ENCODE measurements around the gene AUNIP.
A peak's percentile ranks its signal among the peaks of the same experiment; 100 is the strongest.

Gene AUNIP

GRCh38 chr1:25813071-25813733 lies 46.1 kb downstream of the AUNIP start:
- no peak for DNase-seq

DNA sequence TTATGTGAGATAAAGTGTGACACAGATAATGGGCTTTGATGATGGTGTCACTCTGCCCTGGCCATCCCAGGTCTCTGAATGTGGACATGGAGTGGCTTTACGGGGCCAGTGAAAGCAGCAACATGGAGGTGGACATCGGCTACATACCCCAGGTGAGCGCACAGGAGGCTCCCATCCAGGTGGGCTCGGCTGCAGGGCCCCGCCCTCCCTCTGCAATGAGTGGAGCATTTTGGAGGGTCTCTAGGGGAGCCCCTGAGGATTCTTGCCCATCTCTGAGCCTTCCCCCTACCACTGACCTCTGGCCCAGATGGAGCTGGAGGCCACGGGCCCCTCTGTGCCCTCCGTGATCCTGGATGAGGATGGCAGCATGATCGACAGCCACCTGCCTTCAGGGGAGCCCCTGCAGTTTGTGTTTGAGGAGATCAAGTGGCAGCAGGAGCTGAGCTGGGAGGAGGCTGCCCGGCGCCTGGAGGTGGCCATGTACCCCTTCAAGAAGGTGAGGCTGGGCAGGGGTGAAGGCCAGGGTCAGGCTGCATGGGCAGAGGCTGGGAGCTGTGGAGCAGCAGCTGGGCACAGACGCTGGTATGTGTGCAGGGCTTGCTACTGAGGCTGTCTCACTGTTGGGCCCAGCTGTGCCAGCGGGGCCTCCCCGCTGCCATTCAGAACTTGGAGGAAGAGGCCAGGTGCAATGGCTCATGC lies 47.7 kb downstream of the AUNIP start:
- no peak for DNase-seq

GRCh38 chr1:25810341-25811299 lies 48.6 kb downstream of the AUNIP start:
- DNase-seq = peak in 49 of 58 donors; percentile 16 to 85 (median 47)

- DNase-seq = no peak
These were observed 49.3 kb downstream of the AUNIP start for GRCh38 chr1:25809929-25810328.

DNA sequence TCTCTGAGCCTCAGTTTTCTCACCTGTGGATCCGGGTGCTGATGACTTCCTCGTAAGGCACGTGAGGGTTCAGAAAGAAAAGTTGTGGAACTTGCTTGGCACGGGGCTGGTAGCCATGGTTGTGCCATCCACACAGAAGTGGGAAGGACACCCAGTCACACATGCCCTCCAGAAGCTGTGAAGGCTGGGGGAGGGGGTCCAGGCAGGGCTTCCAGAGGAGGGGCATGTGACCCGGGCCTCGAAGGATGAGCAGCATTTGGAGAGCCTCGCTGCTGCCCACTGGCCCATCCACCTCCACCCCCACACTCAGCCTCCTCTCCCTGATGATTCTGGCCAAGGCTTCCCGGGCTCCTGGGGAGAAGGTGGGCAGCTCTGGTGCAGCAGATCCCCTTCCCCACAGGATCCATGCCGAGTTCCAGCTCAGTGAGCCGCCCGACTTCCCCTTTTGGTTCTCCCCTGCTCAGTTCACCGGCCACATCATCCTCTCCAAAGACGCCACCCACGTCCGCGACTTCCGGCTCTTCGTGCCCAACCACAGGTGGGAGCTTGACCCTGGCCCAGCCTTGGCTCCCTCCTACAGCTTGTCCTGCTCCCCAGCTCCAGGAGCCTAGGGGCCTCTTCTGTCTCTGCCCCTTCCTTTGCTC lies 49.9 kb downstream of the AUNIP start:
- DNase-seq = no peak

DNA sequence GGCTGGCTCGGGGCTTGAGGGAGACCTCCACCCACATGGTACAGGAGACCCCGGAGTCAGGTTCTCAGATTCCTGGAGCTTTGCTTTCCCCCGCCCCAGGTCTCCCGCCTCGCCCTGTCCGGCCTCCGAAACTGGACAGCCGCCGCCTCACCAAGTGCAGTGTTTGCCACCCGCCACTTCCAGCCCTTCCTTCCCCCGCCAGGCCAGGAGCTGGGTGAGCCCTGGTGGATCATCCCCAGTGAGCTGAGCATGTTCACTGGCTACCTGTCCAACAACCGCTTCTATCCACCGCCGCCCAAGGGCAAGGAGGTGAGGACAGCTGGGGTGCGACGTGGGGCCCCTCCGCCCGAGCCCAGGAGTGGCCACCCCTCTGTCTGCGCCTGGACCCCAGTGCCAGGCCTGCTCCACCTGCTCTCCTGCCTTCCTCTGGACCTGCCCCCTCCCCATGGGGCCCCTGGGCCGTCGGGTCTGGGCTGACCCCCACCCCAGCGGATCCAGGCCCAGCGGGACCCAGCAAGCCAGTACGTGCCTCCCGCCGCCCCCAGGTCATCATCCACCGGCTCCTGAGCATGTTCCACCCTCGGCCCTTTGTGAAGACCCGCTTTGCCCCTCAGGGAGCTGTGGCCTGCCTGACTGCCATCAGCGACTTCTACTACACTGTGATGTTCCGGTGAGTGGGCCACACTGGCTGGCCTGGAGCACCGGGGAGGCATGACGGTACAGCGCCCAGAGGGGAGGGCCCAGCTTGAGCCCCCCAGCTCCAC lies 50.6 kb downstream of the AUNIP start:
- DNase-seq = no peak

DNA sequence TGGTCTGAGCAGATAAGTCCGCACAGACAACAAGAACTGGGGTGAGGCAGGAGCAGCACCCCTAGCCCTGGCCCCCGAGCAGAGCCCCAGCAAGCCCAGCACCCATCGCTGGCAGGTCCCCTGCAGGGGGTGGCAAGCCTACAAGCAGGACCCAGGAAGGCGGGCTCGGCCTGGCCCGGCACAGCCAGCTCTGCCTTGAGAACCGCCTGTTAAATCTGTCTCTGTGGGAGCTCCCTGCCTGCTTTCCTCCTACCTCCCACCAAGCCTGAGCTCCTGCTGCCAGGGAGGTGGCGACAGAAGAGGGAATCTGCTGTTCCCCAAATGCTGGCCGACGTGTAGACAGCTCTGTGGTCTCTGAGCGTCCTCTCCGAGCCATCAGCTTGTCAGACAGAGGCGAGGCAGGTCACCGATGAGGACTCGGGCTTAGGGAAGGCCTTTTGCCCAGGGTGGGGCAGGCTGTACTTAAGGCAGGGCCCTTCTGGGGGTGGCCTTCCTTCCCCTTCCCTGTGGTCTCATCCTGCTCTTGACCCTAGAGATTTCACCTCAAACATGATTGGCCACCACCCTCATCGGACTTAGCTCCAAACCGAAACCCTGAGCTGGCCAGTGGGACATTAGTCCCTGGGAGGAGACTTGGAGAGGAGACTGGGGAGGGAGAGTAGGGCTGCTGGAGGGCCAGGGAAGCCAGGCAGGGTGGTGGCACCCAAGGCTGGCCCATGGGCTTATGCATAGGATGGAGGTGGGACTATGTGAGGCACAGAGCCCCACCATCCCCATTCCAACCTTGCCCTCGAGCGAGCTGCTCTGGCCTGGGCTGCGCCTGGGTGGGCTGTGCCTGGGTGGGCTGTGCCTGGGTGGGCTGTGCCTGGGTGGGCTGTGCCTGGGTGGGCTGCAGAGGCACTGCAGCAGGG lies 51.5 kb downstream of the AUNIP start:
- peak in 18 of 58 donors; percentile 9 to 67 (median 37) for DNase-seq

GRCh38 chr1:25806418-25806817 lies 52.8 kb downstream of the AUNIP start:
- peak in 22 of 58 donors; percentile 17 to 68 (median 40) for DNase-seq

- DNase-seq = peak in 53 of 58 donors; percentile 24 to 91 (median 67)
These were observed 53.4 kb downstream of the AUNIP start for GRCh38 chr1:25805863-25806225.

DNA sequence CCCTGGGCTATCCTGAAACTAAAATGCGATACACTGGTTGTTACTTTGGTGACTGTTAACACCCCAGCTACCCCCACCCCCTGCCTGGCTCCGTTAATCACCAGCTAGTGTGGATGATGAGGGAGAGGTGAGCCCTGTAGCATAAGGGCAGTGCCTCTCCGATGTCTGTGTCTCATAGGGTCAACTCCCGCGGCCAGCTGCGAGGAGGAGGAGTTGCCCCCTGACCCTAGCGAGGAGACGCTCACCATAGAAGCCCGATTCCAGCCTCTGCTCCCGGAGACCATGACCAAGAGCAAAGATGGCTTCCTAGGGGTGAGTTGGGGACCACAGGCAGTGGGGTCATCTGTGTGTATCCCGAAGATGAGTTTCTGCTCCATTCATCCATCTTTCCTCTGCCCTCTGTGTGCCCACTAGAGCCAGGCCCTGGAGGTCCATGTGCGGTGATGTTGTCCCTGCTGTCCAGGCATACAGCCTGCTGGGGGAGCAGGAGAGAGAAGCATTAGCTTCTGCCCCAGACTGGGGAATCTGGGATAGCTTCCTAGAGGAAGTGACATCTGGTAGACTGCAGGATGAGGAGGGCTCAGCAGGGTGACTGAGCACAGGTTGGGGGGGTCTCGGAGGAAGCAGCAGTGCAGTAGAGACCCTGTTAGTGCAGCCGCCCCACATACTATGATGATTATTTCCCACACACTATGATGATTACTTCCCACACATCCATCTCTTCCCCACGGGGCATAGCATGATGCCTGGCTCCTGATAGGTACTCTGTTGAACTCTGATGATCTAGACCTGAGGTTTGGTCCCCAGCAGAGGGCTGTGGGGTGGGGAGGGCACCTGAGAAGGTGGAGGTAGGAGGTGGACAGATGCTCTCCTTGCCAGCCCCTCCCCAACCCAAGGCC lies 54.0 kb downstream of the AUNIP start:
- no peak for DNase-seq

DNA sequence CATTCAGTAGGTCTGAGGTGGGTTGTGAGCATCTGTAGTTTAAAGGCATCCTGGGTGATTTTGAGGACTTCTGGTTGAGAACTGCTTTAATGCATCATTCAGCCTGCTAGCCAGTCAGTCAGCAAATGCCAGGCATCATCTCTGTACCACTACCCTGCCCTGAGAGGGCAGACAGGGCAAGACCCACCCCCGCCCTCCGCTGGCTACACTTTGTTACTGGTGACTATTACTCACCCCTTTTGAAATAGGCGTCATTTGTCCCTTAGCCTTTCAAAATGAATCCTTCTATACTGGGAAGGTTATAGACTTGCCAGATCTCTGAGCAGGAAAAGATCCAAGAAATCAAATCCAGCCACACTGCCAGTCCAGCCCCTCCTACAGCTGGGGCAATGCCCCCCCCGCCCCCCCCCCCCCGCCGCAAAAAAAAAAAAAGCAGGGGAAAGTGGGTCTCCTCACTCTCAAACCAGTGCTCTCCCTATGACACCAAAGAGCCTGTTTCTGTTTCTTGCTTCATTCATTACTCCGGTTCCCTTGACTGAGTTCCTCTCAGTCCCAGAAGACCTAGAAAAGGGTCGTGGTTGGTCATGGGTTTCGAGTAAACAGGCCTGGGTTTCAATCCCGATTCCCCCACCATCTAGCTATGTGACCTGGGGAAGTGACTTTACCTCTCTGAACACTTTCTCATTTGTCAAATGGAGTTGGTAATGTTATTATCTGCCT lies 54.9 kb downstream of the AUNIP start:
- DNase-seq = no peak

- DNase-seq = no peak
These were observed 55.9 kb downstream of the AUNIP start for GRCh38 chr1:25803368-25803767.

GRCh38 chr1:25802915-25803314 lies 56.3 kb downstream of the AUNIP start:
- no peak for DNase-seq

DNA sequence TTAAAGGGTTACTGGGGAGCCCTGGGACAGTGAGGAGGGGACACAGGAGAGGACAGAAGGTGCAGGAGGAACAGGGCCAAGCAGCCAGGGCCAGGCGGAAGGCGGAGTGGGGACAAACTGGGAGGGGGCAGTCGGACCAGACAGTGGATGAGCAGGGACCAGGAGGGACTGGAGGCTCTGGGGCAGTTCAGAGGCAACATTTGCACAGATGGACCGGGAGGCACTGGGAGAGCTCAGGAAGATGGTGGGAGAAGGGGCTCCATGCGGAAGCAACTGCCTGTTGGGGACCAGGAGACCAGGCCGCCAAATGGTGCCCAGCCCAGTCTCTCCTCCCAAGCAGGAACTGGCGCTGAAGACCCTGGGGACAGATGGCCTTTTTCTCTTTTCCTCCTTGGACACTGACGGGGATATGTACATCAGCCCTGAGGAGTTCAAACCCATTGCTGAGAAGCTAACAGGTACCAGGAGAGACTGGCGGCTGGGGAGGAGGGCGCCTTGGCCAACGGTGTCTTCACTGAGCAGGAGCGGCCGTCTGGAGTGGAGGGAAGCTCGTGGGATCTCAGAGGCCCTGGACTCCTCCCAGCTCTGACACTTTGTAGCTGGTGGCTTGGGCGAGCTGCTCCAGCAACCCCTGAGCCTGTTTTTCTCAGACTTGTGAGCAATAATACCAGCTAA lies 58.4 kb downstream of the AUNIP start:
- DNase-seq = peak in 4 of 58 donors; percentile 6 to 50 (median 34)

DNA sequence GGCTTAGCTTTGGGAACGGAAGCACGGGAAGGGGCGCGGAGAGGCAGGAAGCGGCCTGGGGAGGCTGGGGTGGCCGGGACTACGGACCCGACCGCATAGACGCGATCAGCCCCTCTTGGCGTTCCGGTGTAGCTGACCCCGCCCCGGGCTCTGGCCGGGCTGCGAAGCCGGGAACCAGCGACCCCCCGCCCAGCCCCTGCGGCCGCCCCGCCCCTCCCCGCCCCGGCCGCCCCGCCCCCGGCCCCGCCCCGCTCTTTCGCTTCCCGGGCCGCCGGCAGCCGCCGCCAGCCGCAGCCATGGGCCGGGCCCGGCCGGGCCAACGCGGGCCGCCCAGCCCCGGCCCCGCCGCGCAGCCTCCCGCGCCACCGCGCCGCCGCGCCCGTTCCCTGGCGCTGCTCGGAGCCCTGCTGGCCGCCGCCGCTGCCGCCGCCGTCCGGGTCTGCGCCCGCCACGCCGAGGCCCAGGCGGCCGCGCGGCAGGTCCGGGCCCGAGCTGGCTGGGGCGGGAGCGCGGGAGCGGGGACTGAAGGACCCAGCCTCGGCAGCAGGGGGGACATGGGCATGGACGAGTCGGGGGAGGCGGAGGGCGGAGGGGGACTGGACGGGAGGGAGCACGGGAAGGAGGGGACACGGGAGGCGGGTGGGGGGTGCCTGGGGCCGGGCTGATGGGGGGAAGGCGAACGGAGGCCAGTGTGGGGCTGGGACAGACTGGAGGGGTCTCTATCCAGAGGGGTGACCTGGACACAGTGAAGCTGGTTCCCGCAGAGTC lies 59.1 kb downstream of the AUNIP start, which contains the start of gene SELENON:
TSS of gene SELENON (plus strand) at position 259 of the 768 bp plus-strand sequence. CDS start at position 297, 38 bp downstream.
- peak in 28 of 58 donors; percentile 14 to 61 (median 34) for DNase-seq

DNA sequence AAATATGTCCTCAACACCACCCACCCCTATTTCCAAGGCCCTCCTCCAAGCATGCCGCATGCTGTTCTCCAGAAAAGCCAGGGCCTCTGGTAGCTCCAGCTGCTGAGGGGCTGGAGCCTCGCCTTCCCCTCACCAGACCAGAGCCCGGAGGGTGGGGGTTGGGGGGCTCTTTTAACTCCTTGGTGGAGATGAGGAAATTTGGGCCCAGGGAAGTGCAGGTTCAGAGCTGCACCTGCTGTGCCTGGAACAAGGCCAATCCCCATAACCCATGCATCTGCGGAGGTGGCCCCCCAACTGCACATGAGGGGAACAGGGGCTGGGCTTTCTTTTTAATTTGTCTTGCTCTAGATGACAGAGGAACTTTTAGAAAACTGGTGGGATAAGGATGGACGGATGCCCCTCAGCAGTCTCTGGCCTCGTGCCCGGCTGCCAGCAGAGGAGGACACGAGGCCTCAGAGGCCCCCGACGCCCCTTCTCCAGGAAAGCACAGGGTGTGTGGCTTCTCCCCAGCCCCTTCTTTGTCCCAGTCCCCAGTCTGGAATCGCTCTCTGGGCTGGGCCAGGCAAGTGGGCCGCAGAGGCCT lies 59.8 kb downstream of the AUNIP start:
- DNase-seq = peak in 1 of 58 donors; percentile 40

All from anterior cingulate cortex (tissue), 58 donors.